Hematopoietic multipotent progenitor cell treated with erythropoietin and hydrocortisone succinate and interleukin-3 and kit ligand, for 15 days (in vitro differentiated cells): ENCODE measurements around the gene PTPRG.

Experiments used
- DNase-seq: peaks from one replicate; pipeline ENCODE4 v3.0.0-alpha.2; 2015; ENCODE audit warnings: low spot score

Gene PTPRG

GRCh38 chr3:61768284-61769037, 207.1 kb downstream of the PTPRG start:
- DNase-seq = no peak

DNA sequence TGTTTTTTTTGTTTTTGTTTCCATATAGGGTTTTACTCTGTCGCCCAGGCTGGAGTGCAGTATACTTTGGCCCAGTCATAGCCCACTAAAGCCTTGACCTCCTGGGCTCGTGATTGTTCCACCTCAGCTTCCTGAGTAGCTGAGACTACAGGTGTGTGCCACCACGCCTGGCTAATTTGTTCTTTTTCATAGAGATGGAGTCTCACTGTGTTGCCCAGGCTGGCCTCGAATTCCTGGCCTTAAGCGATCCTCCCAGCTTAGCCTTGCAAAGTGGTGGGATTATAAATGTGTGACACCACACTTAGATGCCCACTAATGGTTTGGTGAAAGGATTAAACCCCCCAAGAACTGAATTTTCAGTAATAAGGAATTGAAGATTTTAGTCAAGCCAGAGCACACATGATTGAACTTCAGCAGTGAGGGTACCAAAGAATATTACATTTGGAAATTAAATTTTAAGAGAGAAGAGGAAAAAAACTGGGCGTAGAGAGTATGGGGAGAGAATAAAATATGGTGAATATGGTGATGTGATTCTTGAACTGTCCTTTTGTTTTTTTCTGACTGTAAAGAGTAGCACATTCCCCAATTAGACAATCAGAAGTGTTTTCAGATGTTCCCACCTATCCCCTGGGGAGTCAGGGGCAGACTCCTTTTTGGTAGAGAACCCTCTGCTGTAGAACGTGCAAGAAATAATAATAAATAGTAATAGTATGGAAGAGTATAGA, 208.1 kb downstream of the PTPRG start:
- no peak for DNase-seq

DNA sequence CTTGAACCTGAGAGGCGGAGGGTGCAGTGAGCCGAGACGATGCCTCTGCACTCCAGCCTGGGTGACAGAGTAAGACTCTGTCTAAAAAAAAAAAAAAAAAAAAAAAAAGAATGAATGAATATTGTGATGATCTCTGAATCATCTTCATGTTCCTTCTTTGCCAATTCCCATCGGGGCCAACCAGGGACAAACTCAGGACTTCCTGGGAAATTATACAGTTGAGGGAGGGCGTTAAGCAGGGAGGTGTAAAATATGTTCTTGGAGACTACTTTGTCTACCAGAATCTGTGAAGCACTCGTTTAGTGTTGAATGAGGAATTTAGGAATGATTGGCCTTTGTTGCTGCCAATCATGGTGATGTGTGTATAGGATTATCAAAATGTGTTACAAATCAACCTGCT, 210.6 kb downstream of the PTPRG start:
- DNase-seq = no peak

GRCh38 chr3:61772456-61772855, 211.1 kb downstream of the PTPRG start:
- no peak for DNase-seq

- no peak for DNase-seq
Measured at GRCh38 chr3:61774279-61774890, 213.0 kb downstream of the PTPRG start.

- DNase-seq = no peak
Measured at GRCh38 chr3:61776390-61776789, 215.0 kb downstream of the PTPRG start.

DNA sequence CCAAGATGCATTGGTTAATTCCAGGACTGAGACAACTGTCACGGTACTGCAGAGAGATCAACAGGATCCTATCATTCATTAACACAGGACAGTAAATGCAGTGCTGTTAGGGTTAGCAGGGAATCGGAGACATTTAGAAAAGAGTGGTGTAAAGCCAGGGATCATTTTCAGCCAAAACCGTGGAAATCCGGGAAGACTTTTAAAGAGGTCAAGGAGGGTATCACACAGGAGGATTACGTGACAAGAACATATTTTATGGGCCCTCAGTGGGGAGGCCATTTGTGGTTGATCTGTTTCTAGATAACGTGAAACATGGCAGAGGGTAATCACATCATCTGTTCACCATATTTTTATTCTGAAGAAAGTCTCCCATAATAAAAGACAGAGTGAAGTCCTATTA, 216.1 kb downstream of the PTPRG start:
- no peak for DNase-seq

- DNase-seq = no peak
Measured at GRCh38 chr3:61778095-61778494, 216.7 kb downstream of the PTPRG start.

DNA sequence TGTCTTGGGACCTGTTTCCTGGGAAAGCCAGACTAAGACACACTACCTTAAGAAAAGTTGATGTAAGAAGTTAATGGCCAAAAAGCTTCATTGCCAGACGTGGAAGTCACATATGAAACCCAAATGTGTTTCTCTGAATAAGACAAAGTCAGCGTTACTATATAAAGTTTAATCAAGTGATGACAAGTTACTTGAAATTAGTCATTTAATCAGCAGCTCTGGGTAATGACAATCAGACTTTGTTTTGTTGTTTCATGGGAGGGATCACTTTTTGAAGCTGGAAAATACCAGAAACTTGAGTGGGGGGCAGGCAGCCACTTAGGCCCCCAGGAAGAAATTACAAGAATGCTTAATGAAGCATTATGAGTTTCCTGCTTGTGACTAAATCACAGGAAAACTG, 218.6 kb downstream of the PTPRG start:
- DNase-seq = no peak

GRCh38 chr3:61780455-61781228, 219.3 kb downstream of the PTPRG start:
- no peak for DNase-seq

- DNase-seq = no peak
Measured at GRCh38 chr3:61783993-61784718, 222.8 kb downstream of the PTPRG start.

- DNase-seq = no peak
Measured at GRCh38 chr3:61788623-61789507, 227.5 kb downstream of the PTPRG start.

- no peak for DNase-seq
Measured at GRCh38 chr3:61789861-61790260, 228.5 kb downstream of the PTPRG start.

DNA sequence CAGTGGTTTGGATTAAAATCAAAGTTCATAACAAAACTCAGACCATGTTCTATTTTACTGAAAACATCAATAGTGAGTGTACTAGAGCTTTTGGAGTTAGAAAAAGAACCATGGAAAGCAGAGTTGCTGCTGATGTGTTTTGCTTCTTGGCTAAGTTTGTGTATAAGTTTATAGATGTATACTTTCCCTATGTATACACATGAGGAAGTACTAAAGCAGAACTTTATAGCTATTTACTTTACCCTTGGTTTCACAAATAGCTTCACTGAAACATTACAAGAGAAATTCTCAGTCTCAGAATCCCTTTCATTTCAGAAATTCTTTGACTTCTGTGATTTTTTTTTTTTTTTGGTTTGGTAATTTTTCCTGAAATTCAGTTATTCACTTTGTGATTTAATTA, 229.0 kb downstream of the PTPRG start:
- no peak for DNase-seq

DNA sequence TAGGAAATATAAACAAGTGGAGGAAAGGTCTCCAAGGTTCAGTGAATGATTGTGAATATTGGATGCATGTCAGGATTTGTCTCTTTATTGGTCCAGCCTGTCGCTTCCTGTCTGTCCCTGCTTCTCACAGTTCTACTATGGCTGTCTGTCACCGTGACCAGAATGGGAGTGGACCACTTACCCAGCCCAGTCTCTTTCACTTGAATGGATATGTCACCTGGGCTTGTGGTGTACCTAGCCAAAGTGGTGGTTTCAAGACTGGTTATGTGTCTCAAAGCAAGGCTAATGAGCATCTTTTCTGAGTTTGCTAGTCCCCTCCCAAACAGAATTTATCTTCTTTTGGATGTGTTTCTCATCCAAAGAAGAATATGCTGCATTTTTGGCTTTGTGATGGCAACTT, 231.7 kb downstream of the PTPRG start:
- no peak for DNase-seq

- DNase-seq = no peak
Measured at GRCh38 chr3:61793521-61793920, 232.2 kb downstream of the PTPRG start.

- DNase-seq = no peak
Measured at GRCh38 chr3:61794341-61794740, 233.0 kb downstream of the PTPRG start.

DNA sequence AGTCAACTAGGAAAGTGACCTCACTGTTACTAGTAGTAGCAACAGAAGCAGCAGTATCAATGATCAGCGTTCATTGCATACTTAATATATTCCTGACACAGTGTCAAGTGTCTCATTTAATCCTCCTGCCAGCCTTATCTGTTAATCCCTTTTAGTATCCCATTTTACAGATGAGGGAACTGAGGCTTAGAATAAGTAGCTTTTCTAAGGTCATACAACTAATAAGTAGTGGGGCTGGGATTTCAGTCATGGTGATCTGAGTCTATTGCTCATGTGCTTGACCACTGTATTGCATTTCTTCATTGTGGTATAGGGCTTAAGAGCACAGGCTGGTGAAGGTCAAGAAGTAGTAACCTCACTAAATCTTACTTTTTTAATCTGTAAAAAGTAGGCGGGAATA, 233.6 kb downstream of the PTPRG start:
- no peak for DNase-seq

DNA sequence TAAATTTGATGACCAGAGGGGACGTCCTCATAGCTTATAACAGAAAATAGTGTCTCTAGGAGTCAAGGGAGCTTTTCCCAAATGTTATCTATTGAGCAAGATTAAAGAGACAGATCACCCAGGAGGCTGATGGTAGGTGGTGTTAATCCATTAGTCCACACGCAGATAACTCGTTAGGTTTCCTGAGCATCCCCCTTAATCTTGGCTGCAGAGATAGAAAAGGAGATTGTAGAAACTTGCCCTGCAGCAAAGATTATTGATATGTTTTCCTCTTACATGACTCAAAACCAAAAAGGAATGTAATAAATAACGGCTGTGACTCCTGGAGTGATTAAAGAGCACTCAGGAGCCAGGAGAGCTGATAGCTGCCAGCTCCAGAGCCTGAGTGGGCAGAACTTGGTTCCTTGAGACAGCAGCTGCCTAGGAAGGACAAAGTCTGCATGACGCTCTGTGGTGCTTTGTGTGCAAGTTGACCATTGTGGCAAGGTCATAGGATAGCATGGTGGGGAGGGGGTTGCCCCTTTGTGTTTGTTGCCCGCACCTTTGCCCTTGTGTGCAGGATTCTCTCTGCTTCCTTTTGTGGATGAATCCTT, 234.8 kb downstream of the PTPRG start:
- DNase-seq = no peak

DNA sequence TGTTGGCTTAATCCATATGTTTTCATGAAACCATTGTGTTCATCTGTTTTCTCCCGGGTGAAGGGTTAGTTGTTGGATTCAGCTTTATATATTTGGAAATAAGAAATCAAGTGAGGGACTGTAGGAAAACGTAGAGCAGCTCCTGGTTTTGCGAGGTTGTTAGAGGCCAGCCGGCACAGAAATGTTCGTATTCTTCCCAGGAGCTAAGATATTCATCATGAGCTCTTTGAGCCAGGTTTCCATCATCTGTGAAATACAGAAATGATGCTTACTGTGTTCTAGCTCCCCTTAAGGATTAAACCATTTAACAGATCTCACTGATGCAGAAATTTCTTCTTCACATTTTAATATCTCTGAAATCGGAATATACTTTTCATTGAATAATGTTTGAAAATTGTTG, 235.5 kb downstream of the PTPRG start:
- DNase-seq = no peak
